ENCODE results near the gene CDCP1. TPM values are rescaled to one million over a fixed set of nuclear protein-coding genes. Genes with fewer than 3 reads are reported as not detected.

CDCP1 gene
- total RNA-seq, 6 experiments from 2014 or later, result 0.31 to 2.7 (median 0.83) TPM

GRCh38 chr3:45185052-45185451, 38.9 kb upstream of the CDCP1 start:
- Histone ChIP-seq H3K4me3 (no peak overlapping the region), H3K9me3 (no peaks in the 10 kb centered on the region), H3K36me3 (no peaks in the 10 kb centered on the region), H3K4me1 (no peaks in the 10 kb centered on the region), H3K27ac (no peak overlapping the region), H3K27me3 (no peaks in the 10 kb centered on the region)
- ATAC-seq, result no peak
- intact Hi-C loops (cut with DNase I), result no loop called here
- no peak for DNase-seq
- TF ChIP-seq, protein P1, sequence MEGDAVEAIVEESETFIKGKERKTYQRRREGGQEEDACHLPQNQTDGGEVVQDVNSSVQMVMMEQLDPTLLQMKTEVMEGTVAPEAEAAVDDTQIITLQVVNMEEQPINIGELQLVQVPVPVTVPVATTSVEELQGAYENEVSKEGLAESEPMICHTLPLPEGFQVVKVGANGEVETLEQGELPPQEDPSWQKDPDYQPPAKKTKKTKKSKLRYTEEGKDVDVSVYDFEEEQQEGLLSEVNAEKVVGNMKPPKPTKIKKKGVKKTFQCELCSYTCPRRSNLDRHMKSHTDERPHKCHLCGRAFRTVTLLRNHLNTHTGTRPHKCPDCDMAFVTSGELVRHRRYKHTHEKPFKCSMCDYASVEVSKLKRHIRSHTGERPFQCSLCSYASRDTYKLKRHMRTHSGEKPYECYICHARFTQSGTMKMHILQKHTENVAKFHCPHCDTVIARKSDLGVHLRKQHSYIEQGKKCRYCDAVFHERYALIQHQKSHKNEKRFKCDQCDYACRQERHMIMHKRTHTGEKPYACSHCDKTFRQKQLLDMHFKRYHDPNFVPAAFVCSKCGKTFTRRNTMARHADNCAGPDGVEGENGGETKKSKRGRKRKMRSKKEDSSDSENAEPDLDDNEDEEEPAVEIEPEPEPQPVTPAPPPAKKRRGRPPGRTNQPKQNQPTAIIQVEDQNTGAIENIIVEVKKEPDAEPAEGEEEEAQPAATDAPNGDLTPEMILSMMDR (IDR thresholded peaks at IDR 0.05), result no peak
- 94% methylated on average over 2 of the region's 2 CpGs for WGBS (ENCODE audit: insufficient coverage, low coverage, low lambda C conversion rate, missing lambda C conversion rate)

DNA sequence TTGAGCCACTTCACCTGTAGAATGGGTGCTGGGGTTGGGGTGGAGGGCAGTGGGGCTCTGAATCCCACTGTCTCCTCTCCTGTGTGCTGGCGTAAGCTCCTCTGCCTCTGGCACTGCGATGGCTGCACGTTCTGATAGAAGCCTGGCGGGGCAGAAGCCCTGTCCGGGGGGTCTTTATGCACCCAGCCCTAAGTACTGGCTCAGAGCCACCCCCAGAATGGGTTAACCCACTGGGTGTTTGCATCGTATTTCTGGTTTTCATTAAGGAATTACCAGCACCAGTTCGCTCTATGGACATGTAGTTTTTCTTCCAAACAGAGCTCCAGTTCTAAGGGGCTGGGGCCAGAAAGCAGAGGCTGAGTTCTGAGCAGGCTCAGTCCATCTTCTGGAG, 37.7 kb upstream of the CDCP1 start:
- Histone ChIP-seq H3K36me3 (no peaks in the 10 kb centered on the region), H3K9me3 (no peaks in the 10 kb centered on the region), H3K4me3 (no peak overlapping the region), H3K4me1 (no peaks in the 10 kb centered on the region), H3K27me3 (no peaks in the 10 kb centered on the region), H3K27ac (no peak overlapping the region)
- TF ChIP-seq POLR2A (IDR thresholded peaks at IDR 0.05), result no peak
- TF ChIP-seq, protein P1 (IDR thresholded peaks at IDR 0.05), result no peak
- DNase-seq (no peak), ATAC-seq (no peak)
- intact Hi-C loops (cut with DNase I), result no loop called here
- 79% methylated on average over 5 of the region's 7 CpGs for WGBS (ENCODE audit: insufficient coverage, low coverage, low lambda C conversion rate, missing lambda C conversion rate)

DNA sequence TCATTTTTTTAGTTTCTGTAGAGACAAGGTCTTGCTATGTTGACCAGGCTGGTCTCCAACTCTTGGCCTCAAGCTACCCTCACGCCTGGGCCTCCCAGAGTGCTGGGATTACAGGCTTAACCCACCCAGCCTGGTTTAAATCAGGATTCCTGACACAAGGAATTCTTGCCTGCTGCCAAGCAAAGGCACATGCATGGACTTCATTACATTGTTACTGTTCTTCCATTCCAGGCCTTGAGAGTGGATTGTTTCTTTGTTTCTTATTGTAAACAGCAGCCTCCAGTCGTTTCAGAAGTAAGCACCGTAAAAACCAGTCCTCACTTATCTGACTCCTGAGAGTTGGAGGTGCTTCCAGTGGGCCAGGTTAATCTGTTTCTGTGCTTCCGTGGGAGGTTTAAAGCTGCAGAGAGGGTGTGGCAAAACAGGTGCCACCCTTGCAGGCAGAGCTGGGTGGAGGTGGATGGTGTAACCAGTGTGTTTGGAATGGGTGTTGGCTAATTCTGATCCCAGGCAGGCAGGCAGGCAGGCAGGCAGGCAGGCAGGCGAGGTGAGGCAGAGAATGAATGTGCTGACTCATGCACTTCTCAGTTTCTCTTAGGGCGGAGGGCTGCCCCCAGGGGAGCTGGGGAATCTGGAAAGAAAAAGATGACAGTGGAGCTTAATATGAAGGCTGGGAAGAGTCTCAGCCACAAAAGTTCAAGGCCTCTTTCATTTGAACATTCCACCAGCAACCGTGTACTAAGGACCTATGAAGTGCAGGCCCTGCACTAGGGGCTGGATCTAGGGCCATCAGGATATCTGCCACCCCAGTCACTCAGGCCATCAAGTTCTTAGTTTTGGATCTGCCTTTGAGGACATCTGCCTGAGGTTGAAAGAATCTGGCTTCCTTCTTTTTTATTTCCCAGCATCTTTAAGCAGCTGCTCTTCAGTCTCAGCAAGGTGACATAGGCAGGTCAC, 37.0 kb upstream of the CDCP1 start:
- Histone ChIP-seq H3K27ac (no peak overlapping the region), H3K4me1 (no peaks in the 10 kb centered on the region), H3K36me3 (no peaks in the 10 kb centered on the region), H3K4me3 (no peak overlapping the region), H3K9me3 (no peaks in the 10 kb centered on the region), H3K27me3 (no peaks in the 10 kb centered on the region)
- ATAC-seq, result peak; percentile 26 to 95 (median 60)
- DNase-seq, result peak in 1 of 3 donors; percentile 30
- intact Hi-C loops (cut with DNase I), result no loop called here
- 29% methylated on average over 6 of the region's 7 CpGs for WGBS (ENCODE audit: insufficient coverage, low coverage, low lambda C conversion rate, missing lambda C conversion rate)
- TF ChIP-seq, protein P1 (IDR thresholded peaks at IDR 0.05), result no peak
- no peak for TF ChIP-seq POLR2A (IDR thresholded peaks at IDR 0.05)

DNA sequence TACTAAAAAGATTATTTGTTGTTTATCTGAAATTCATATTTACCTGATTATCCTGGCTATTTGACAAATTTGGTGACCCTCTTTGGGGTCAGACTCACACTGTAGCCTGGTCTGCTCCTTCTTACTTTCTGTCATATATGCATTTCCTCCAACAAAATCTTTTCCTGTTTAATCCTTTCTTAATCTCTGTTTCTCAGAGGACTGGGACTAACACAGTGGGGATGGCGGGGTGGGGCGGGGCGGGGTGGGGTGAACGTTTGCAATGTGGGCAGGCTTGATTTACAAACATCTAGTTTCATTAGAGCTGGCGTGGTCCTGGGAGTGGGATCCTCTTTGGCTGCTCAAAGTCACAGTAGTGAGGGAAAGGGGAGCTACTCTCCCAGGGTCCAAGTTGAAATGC, 35.3 kb upstream of the CDCP1 start:
- no peak overlapping the region for H3K4me3 ChIP-seq
- no peaks in the 10 kb centered on the region for H3K36me3 ChIP-seq
- no peak for ATAC-seq
- intact Hi-C loops (cut with DNase I), result no loop called here
- H3K27me3 ChIP-seq, result no peaks in the 10 kb centered on the region
- no peak overlapping the region for H3K27ac ChIP-seq
- no peak for TF ChIP-seq POLR2A (IDR thresholded peaks at IDR 0.05)
- TF ChIP-seq, protein P1 (IDR thresholded peaks at IDR 0.05), result no peak
- H3K4me1 ChIP-seq, result no peaks in the 10 kb centered on the region
- no peaks in the 10 kb centered on the region for H3K9me3 ChIP-seq
- 25% methylated on average over 2 of the region's 5 CpGs for WGBS (ENCODE audit: insufficient coverage, low coverage, low lambda C conversion rate, missing lambda C conversion rate)
- no peak for DNase-seq

Data from right lobe of liver (tissue), 6 donors.